Measurements from ENCODE around the gene TGFB2. TPM values are rescaled to one million over a fixed set of nuclear protein-coding genes. Genes with fewer than 3 reads are reported as not detected.

Gene TGFB2
- total and polyA plus RNA-seq, 2 donors (not counting 3 experiments of a cell fraction or from before 2014, with no cell fraction given) = 21.2 to 43.5 TPM

DNA sequence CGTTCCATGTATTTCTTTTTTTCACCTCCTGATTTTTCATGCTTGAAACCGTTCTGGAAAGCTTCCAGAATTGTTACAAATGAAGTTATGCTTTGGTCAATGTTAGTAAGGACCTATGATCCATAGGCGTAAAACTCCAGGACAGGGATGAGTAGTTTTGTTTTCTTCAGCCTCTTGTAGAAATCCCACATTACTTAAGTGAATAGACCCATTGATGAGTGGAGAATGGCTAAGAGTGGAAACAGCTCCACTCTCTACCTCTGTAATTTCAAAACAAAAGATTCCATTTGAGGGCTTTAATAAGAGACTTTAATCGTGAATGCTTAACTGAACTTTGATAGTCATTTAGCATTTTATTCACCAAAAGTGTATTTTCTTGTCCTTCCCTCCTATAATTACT is 3.0 kb upstream of the TGFB2 start:
- Histone ChIP-seq H3K9me3 (replicated peaks; ENCODE audit: control insufficient read depth, insufficient read depth, low read length) (no peaks in the 10 kb centered on the region), H3K4me2 (ENCODE audit: insufficient read depth, low read length) (no peak overlapping the region), H3K36me3 (ENCODE audit: control insufficient read depth in 2 of 2, extremely low read depth in 1 of 2, insufficient read depth in 2 of 2, low read length in 2 of 2) (no peaks in the 10 kb centered on the region), H4K20me1 (replicated peaks; ENCODE audit: control insufficient read depth, extremely low read depth, insufficient read depth, low read length) (no peaks in the 10 kb centered on the region), H3K9me1 (replicated peaks; ENCODE audit: control insufficient read depth, extremely low read depth, insufficient read depth, low read length) (no peaks in the 10 kb centered on the region), H3K79me2 (ENCODE audit: control insufficient read depth, insufficient read depth, low read length) (no peaks in the 10 kb centered on the region), H3K4me1 (ENCODE audit: control insufficient read depth, extremely low read depth, insufficient read depth, low read length) (peaks cover 3% of the 10 kb centered on the region), H3K27ac (ENCODE audit: insufficient read depth, low read depth, low read length) (no peak overlapping the region), H3K4me3 (replicated peaks in 1 of 3; ENCODE audit: insufficient read depth in 1 of 3, low read depth in 1 of 3, low read length in 3 of 3) (no peak overlapping the region), H3K27me3 (ENCODE audit: control insufficient read depth in 2 of 2, insufficient read depth in 2 of 2, low read length in 2 of 2) (no peaks in the 10 kb centered on the region), H3K9ac (replicated peaks; ENCODE audit: extremely low read depth, insufficient read depth, low read length) (no peak overlapping the region), H2AFZ (ENCODE audit: low read depth, low read length) (no peak overlapping the region)
- BruUV-seq (replicated peaks) = no TSS peak
- intact Hi-C loops (cut with micrococcal nuclease) = no loop called here
- POLR2A ChIA-PET = no interaction called here
- no peak for DNase-seq (ENCODE audit: low read depth, low spot score)
- FAIRE-seq = no peak
- no peak for TF ChIP-seq EZH2 (IDR thresholded peaks at IDR 0.05; ENCODE audit: borderline replicate concordance, low read depth, low read length, severe bottlenecking)
- TF ChIP-seq, protein P1, sequence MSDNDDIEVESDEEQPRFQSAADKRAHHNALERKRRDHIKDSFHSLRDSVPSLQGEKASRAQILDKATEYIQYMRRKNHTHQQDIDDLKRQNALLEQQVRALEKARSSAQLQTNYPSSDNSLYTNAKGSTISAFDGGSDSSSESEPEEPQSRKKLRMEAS (IDR thresholded peaks at IDR 0.05; ENCODE audit: insufficient read depth, insufficient read length) = no peak
- TF ChIP-seq FOS (IDR thresholded peaks at IDR 0.05; ENCODE audit: borderline replicate concordance, insufficient read depth, low read length) = no peak
- no peak for TF ChIP-seq JUN (IDR thresholded peaks at IDR 0.05; ENCODE audit: borderline replicate concordance, insufficient read depth, insufficient read length, low read depth)
- TF ChIP-seq POLR2AphosphoS5 (IDR thresholded peaks at IDR 0.05; ENCODE audit: insufficient read depth, low read depth, low read length) = no peak
- no peak for TF ChIP-seq POLR2A (IDR thresholded peaks at IDR 0.05; ENCODE audit: low read depth, low read length)
- TF ChIP-seq MYC (IDR thresholded peaks at IDR 0.05; ENCODE audit: low read depth, low read length) = no peak
- CTCF ChIA-PET = interaction anchor here (9.8 kb wide), 1 partner anchor 725 kb away, joined by 161 read pairs; no protein-coding TSS in a partner anchor
- dilution Hi-C loops (cut with MboI; ENCODE audit: extremely low pct_ligation_motif_present, low sequenced_read_pairs) = no loop called here
